ENCODE results near the gene RMND1. TPM values are rescaled to one million over a fixed set of nuclear protein-coding genes. Genes with fewer than 3 reads are reported as not detected.

The RMND1 gene, protein sequence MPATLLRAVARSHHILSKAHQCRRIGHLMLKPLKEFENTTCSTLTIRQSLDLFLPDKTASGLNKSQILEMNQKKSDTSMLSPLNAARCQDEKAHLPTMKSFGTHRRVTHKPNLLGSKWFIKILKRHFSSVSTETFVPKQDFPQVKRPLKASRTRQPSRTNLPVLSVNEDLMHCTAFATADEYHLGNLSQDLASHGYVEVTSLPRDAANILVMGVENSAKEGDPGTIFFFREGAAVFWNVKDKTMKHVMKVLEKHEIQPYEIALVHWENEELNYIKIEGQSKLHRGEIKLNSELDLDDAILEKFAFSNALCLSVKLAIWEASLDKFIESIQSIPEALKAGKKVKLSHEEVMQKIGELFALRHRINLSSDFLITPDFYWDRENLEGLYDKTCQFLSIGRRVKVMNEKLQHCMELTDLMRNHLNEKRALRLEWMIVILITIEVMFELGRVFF
- 19.8 and 30.7 TPM in 2 replicates for total RNA-seq (2014; rRNA removed; shearing (Covaris generic))

- in situ Hi-C loops (cut with HindIII; ENCODE audit: low sequenced_read_pairs): no loop called here
- DNase-seq (ENCODE audit: low spot score): peak; percentile 99
Measured at GRCh38 chr6:151451950-151452749, at the start of gene RMND1. Gene RMND1, minus strand, starts transcription at chr6:151452126. Its CDS starts 6,315 bp downstream, at chr6:151445811.

DNA sequence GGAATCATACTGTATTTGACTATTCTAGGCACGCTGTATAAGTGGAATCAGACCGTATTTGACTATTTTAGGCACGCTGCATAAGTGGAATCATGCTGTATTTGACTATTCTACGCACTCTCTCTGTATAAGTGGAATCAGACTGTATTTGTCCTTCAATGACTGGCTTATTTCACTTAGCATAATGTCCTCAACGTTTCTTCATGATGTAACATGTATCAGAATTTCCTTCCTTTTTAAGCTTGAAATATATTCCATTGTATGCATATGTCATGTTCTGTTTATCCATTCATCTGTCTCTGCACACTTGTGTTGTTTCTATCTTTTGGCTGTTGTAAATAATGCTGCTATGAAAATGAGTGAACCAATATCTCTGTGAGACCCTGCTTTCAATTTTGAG, 47.6 kb upstream of the RMND1 start:
- in situ Hi-C loops (cut with HindIII; ENCODE audit: low sequenced_read_pairs): no loop called here
- DNase-seq (ENCODE audit: low spot score): no peak

- DNase-seq (ENCODE audit: low spot score): no peak
- in situ Hi-C loops (cut with HindIII; ENCODE audit: low sequenced_read_pairs): no loop called here
Measured at GRCh38 chr6:151498327-151498726, 46.4 kb upstream of the RMND1 start.

DNA sequence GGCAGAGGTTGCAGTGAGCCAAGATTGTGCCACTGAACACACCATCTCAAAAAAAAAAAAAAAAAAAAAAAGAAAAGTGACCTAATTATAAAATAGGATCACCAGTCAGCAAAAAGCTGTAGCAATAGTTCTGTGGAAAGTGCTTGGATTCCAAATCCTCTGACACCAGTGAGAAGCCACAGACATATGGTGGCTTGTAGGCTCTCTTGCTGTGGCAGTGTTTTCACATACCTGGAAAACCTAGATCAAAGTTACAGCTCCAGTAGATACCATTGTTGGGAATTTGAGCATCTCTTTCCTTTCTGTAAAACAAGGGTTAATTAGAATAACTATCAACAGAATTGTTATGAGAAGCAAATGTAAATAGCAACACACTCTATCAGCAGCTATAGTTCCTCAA, 46.0 kb upstream of the RMND1 start:
- DNase-seq (ENCODE audit: low spot score): no peak
- in situ Hi-C loops (cut with HindIII; ENCODE audit: low sequenced_read_pairs): no loop called here

GRCh38 chr6:151495380-151495779, 43.5 kb upstream of the RMND1 start:
- in situ Hi-C loops (cut with HindIII; ENCODE audit: low sequenced_read_pairs): no loop called here

GRCh38 chr6:151494936-151495320, 43.0 kb upstream of the RMND1 start:
- no peak for DNase-seq (ENCODE audit: low spot score)
- in situ Hi-C loops (cut with HindIII; ENCODE audit: low sequenced_read_pairs): no loop called here

More at GRCh38 chr6:151495380-151495779, 43.5 kb upstream of the RMND1 start:
- DNase-seq (ENCODE audit: low spot score): no peak

DNA sequence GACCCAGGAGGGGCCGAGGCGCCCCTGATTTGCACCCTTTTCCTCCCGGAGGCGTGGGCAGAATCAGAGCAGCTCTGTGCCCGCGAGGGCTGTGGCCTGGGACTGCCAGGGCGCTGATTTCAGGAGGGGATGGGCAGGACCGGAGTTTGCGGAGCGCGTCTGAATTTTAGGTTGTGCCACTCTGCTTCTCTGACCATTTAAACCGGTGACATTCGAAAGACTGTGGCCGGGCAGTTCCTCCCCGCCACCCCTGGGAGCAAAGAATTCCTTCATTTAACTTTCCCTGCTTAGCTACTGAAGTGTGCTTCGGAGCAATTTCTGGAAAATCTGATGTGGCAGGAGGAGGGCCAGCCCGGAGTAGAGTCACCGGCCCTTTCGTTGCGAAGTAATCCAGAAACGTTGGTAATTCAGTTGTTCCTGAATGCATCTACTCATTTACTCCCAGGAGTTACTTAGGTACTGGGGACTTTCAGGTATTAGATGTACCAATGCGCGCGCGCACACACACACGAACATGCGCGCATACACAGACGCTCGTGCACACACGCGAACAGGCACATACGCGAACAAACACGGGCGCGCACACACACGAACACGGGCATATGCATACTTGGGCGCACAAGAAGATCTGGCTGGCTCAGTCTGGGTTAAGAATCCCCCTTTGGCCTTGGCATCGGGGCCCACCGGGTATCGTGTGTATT, 42.5 kb upstream of the RMND1 start:
- in situ Hi-C loops (cut with HindIII; ENCODE audit: low sequenced_read_pairs): no loop called here
- peak; percentile 42 for DNase-seq (ENCODE audit: low spot score)

DNA sequence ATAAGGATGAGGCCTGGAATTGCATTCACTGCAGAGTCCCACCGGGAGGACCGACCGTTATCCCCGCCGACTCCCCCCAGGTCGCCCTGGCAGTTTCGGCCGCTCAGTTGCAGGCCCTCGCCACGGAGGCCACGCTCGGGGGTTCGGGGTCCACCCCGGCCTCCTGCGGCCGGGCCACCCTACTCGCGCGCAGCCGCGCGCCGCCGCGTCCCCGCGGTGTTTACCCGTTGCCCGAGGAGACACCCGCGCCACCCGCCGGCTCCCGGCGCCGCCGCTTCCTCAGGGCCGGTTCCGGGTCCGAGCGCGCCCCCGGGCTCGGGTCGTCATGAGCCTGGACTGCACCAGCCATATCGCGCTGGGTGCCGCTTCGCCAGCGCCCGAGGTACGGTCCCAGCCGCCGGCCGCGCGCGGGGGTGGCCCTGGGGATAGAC, 41.9 kb upstream of the RMND1 start, which contains the start of gene CCDC170:
Gene CCDC170, plus strand, starts transcription at position 214 of the 431 bp plus-strand sequence. Its CDS starts 112 bp downstream, at position 326.
- in situ Hi-C loops (cut with HindIII; ENCODE audit: low sequenced_read_pairs): no loop called here
- no peak for DNase-seq (ENCODE audit: low spot score)

DNA sequence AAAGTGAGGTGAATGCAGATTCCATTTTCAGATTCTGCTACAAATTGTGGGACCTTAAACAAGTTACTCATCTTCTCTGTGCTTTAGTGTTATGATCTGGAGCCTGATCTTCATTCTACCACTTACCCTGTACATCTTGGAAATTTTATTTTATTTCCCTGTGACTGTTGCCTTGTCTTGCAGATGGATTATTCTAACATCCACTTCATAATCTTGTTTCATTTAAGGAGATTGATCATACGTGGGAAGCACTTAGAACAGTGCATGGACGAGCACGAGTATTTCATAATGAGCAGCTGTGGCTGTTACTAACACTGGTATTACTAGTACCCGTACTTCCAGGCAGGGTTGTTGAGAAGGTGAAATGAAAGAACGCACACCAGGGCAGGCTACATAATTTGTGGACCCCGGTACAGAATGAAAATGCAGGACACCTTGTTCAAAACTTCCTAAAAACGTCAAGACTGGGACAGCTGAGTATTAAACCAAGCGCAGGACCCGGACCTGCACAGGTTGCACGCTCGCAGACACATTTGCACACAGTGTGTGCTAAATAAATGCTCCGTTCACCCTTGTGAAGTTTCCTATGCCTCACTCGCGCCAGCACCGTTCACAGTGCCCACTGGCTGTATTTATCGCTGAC, 41.4 kb upstream of the RMND1 start:
- DNase-seq (ENCODE audit: low spot score): peak; percentile 25
- in situ Hi-C loops (cut with HindIII; ENCODE audit: low sequenced_read_pairs): no loop called here

- no peak for DNase-seq (ENCODE audit: low spot score)
- in situ Hi-C loops (cut with HindIII; ENCODE audit: low sequenced_read_pairs): no loop called here
Measured at GRCh38 chr6:151490996-151491395, 39.1 kb upstream of the RMND1 start.

DNA sequence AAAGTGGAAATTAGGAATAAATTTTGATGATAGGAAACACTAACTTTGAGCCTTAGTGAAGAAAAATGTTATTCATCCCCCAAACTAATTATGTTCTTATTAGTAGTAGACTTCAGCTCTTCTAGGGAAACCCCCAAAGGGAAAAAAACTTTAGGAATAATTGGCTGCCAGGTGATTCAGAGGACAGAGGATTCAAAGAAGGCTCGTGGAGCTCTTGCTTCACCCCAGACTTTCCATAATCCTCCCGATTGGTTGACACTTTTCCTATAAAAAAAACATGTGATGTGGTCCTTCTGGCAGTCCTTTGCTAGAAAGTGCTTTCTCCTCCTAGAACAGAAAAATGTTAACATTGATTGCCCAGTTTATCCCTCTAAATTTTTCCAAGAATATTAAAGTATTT, 36.3 kb upstream of the RMND1 start:
- in situ Hi-C loops (cut with HindIII; ENCODE audit: low sequenced_read_pairs): no loop called here
- DNase-seq (ENCODE audit: low spot score): no peak

DNA sequence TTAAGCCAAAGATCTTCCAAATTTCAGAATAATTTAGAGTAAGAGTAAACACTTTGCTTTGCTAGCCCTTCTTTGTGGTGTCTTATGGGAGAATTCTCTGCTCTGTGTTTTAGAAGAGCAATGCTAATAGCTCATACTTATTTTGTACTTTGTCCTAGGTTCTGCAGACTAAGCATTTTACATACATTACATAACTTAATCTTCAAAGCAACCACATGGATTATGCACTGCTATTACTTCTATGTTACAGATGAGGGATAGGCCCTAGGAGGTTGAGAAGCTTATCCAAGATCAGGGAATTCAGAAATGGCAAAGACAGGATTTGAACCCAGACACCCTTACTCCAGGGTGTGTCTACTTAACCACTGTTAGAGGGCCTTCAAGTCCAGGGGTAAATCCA, 32.1 kb upstream of the RMND1 start:
- DNase-seq (ENCODE audit: low spot score): no peak
- in situ Hi-C loops (cut with HindIII; ENCODE audit: low sequenced_read_pairs): no loop called here

GRCh38 chr6:151482290-151482689, 30.4 kb upstream of the RMND1 start:
- in situ Hi-C loops (cut with HindIII; ENCODE audit: low sequenced_read_pairs): no loop called here
- DNase-seq (ENCODE audit: low spot score): no peak

DNA sequence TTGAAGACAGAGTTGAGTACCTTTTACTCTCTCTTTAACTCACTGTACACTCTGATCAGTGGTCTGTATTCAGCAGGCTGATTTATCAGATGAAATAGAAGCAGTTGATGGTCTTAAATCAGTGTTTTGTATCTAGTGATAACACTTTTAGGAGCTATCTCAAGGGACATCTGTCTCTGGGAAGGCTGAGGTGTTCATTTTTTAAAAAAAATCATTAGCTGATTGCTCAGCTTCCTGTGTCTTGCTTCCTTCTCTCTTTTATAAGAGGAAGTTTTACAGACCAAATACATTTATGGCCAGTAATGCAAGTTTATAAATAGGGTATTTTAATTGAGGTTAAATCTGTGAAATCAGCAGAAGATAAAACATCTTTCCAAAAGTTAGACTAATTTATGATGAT, 29.9 kb upstream of the RMND1 start:
- in situ Hi-C loops (cut with HindIII; ENCODE audit: low sequenced_read_pairs): no loop called here
- DNase-seq (ENCODE audit: low spot score): no peak

GRCh38 chr6:151478670-151479069, 26.7 kb upstream of the RMND1 start:
- in situ Hi-C loops (cut with HindIII; ENCODE audit: low sequenced_read_pairs): no loop called here

GRCh38 chr6:151477726-151478125, 25.8 kb upstream of the RMND1 start:
- in situ Hi-C loops (cut with HindIII; ENCODE audit: low sequenced_read_pairs): no loop called here
- DNase-seq (ENCODE audit: low spot score): no peak

More at GRCh38 chr6:151478670-151479069, 26.7 kb upstream of the RMND1 start:
- DNase-seq (ENCODE audit: low spot score): no peak

DNA sequence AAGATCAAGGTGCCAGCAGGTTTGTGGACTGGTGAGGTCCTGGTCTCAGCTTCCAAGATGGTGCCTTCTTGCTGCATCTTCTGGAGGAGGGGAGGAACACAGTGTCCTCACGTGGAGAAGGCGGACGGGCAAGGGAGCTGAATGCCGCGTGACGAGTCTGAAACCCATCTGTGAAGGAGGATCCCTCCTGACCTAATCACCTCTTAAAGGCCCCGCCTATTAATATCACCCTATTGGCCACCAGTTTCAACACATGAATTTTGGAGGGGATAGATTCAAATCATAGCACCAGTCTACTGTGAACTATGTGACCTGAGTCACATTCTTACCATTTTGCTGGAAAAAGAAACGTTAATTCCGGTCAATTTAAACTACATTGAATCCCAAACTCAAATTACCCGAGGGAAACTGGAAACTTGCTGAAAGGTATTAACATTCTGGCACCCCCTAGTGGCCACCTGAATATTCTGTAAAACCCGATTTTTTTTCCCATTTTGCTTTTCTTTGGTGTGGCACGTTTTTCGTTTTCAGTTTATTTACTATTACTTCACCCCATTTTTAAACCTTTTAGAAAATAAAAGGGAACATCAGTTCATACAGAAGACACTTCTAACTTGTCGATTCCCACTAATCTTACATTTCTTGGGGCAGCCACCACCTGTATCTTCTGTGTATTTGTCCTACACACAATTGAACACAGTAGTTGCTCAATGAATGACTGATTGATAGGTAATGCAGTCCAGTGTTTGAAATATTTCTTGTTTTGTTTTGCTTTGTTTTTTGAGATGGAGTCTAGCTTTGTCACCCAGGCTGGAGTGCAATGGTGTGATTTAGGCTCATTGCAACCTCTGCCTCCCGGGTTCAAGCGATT, 24.0 kb upstream of the RMND1 start:
- peak; percentile 62 for DNase-seq (ENCODE audit: low spot score)
- in situ Hi-C loops (cut with HindIII; ENCODE audit: low sequenced_read_pairs): no loop called here

DNA sequence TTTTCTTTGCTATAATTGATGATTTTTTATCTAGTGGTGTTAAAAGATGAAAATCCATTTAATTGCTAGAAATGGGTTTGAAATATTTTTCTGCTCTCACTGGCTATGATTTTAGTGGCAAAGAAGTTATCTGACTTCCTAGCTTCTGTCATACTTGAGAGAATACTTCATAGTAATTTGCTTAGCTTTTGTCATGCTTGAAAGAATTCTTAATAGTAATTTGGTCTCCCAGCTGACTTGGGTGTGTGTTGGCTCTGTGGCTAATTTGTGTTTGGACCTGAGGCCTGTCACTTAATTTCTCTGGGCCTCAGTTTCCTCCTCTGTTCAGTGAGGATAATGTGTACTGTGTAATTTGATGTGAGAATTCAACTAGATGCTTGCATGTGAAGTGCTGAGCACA, 12.8 kb upstream of the RMND1 start:
- in situ Hi-C loops (cut with HindIII; ENCODE audit: low sequenced_read_pairs): no loop called here
- DNase-seq (ENCODE audit: low spot score): no peak

Data from G401 (cell line).